Measurements from ENCODE around the gene B4GALT5.

DNA sequence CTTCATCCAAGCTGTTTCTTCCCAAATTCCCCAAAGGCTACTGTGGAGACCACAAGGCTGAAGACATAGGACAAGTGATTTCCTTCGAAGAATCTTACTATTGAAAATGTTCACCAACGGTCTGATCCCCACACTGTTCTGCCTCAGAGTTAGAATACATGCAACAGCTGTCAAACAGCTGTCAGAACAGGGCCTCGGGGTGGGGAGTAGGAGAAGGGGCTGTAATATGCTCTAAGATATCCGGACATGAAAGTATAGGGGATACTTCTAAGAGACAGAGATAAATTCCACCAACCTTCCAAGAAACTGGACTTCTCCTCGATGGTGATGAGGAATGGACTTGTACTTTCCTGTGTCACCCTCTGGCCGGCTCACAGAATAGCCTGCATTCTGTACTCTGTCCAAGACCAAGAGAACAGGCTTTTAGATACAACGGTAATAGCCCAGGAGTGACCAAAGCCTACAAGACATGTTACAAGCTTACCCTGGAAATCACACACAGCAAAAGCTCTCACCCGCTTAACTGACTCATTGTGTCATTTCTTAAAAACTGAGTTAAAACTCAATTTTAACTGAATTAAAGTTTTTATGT lies 76.5 kb downstream of the B4GALT5 start:
- TF ChIP-seq, protein P1, sequence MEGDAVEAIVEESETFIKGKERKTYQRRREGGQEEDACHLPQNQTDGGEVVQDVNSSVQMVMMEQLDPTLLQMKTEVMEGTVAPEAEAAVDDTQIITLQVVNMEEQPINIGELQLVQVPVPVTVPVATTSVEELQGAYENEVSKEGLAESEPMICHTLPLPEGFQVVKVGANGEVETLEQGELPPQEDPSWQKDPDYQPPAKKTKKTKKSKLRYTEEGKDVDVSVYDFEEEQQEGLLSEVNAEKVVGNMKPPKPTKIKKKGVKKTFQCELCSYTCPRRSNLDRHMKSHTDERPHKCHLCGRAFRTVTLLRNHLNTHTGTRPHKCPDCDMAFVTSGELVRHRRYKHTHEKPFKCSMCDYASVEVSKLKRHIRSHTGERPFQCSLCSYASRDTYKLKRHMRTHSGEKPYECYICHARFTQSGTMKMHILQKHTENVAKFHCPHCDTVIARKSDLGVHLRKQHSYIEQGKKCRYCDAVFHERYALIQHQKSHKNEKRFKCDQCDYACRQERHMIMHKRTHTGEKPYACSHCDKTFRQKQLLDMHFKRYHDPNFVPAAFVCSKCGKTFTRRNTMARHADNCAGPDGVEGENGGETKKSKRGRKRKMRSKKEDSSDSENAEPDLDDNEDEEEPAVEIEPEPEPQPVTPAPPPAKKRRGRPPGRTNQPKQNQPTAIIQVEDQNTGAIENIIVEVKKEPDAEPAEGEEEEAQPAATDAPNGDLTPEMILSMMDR (IDR thresholded peaks at IDR 0.05), result no peak
- TF ChIP-seq POLR2A (IDR thresholded peaks at IDR 0.05) (no peak), POLR2AphosphoS5 (IDR thresholded peaks at IDR 0.05) (no peak)

Data from breast epithelium (tissue), 3 donors.